Activated T-helper 17 cell treated with anti-CD3 and anti-CD28 coated beads, Interleukin-2, amount 50 U/mL, for 72 hours (primary cell): ENCODE results near the gene CORO2A. TPM values are rescaled to one million over a fixed set of nuclear protein-coding genes. Genes with fewer than 3 reads are reported as not detected.

Experiments used
- ATAC-seq: fragments of 150-1000 bp; cut with Tn5 transposase; replicated peaks from 2 replicates; pipeline ENCODE4 v1.10.0; 2021; ENCODE audit warnings: mild to moderate bottlenecking, moderate library complexity
- H3K27ac Mint-ChIP-seq: one replicate; pipeline ENCODE4 v1.8.0; 2022; ENCODE audit warnings: mixed read lengths
- H3K27me3 Mint-ChIP-seq: one replicate; pipeline ENCODE4 v1.8.0; 2022; ENCODE audit warnings: mixed read lengths
- H3K36me3 Mint-ChIP-seq: one replicate; pipeline ENCODE4 v1.8.0; 2022; ENCODE audit warnings: low read depth, mild to moderate bottlenecking, mixed read lengths
- H3K4me1 Mint-ChIP-seq: one replicate; pipeline ENCODE4 v1.8.0; 2022; ENCODE audit warnings: mixed read lengths
- H3K4me3 Mint-ChIP-seq: one replicate; pipeline ENCODE4 v1.8.0; 2022; ENCODE audit warnings: mild to moderate bottlenecking, mixed read lengths
- H3K9me3 Mint-ChIP-seq: one replicate; pipeline ENCODE4 v1.8.0; 2022; ENCODE audit warnings: mixed read lengths
- total RNA-seq, 2 donors: library from RNA; stranded (reverse); gene quantifications; one replicate each; pipeline ENCODE4 v1.2.3, GENCODE V29; 2022

The CORO2A gene
- total RNA-seq, 2 donors from 2014 or later = 9.9 to 18.2 TPM

- no peaks in the 10 kb centered on the region for H3K27me3 Mint-ChIP-seq
- H3K36me3 Mint-ChIP-seq = peaks cover 23% of the 10 kb centered on the region
Measured at GRCh38 chr9:98159790-98160189, 32.6 kb downstream of the CORO2A start.

GRCh38 chr9:98159301-98159700, 33.1 kb downstream of the CORO2A start:
- Mint-ChIP-seq H3K4me3 (no peak overlapping the region), H3K9me3 (no peaks in the 10 kb centered on the region), H3K36me3 (peaks cover 23% of the 10 kb centered on the region), H3K27me3 (no peaks in the 10 kb centered on the region), H3K4me1 (peaks cover 25% of the 10 kb centered on the region), H3K27ac (peak overlapping the region; percentile 52)
- ATAC-seq = no peak

More at GRCh38 chr9:98159790-98160189, 32.6 kb downstream of the CORO2A start:
- H3K9me3 Mint-ChIP-seq = no peaks in the 10 kb centered on the region
- peaks cover 27% of the 10 kb centered on the region for H3K4me1 Mint-ChIP-seq
- peak overlapping the region; percentile 52 for H3K27ac Mint-ChIP-seq
- H3K4me3 Mint-ChIP-seq = no peak overlapping the region
- no peak for ATAC-seq

GRCh38 chr9:98158071-98158831, 34.2 kb downstream of the CORO2A start:
- Mint-ChIP-seq H3K27me3 (no peaks in the 10 kb centered on the region), H3K9me3 (no peaks in the 10 kb centered on the region), H3K4me3 (no peak overlapping the region), H3K36me3 (peaks cover 23% of the 10 kb centered on the region), H3K4me1 (peaks cover 14% of the 10 kb centered on the region), H3K27ac (peak overlapping the region; percentile 52)
- peak; percentile 80 for ATAC-seq

GRCh38 chr9:98157372-98157771, 35.1 kb downstream of the CORO2A start:
- H3K27ac Mint-ChIP-seq = peak overlapping the region; percentile 52
- no peak for ATAC-seq
- peaks cover 23% of the 10 kb centered on the region for H3K36me3 Mint-ChIP-seq
- no peaks in the 10 kb centered on the region for H3K27me3 Mint-ChIP-seq
- H3K4me3 Mint-ChIP-seq = no peak overlapping the region
- no peaks in the 10 kb centered on the region for H3K9me3 Mint-ChIP-seq
- H3K4me1 Mint-ChIP-seq = peaks cover 14% of the 10 kb centered on the region

- Mint-ChIP-seq H3K4me1 (peaks cover 19% of the 10 kb centered on the region), H3K27ac (no peak overlapping the region), H3K27me3 (no peaks in the 10 kb centered on the region), H3K36me3 (peaks cover 23% of the 10 kb centered on the region), H3K9me3 (no peaks in the 10 kb centered on the region), H3K4me3 (no peak overlapping the region)
- no peak for ATAC-seq
Measured at GRCh38 chr9:98154678-98155077, 37.8 kb downstream of the CORO2A start.

GRCh38 chr9:98152526-98152925, 39.9 kb downstream of the CORO2A start:
- no peak for ATAC-seq
- H3K4me1 Mint-ChIP-seq = peaks cover 7% of the 10 kb centered on the region
- no peaks in the 10 kb centered on the region for H3K27me3 Mint-ChIP-seq
- no peaks in the 10 kb centered on the region for H3K9me3 Mint-ChIP-seq
- H3K27ac Mint-ChIP-seq = no peak overlapping the region
- no peak overlapping the region for H3K4me3 Mint-ChIP-seq
- peaks cover 22% of the 10 kb centered on the region for H3K36me3 Mint-ChIP-seq

- no peak for ATAC-seq
- Mint-ChIP-seq H3K9me3 (no peaks in the 10 kb centered on the region), H3K27me3 (no peaks in the 10 kb centered on the region), H3K4me3 (no peak overlapping the region), H3K36me3 (peaks cover 4% of the 10 kb centered on the region), H3K4me1 (peaks cover 7% of the 10 kb centered on the region), H3K27ac (no peak overlapping the region)
Measured at GRCh38 chr9:98150721-98151120, 41.7 kb downstream of the CORO2A start.

GRCh38 chr9:98150164-98150563, 42.3 kb downstream of the CORO2A start:
- Mint-ChIP-seq H3K4me3 (no peak overlapping the region), H3K9me3 (no peaks in the 10 kb centered on the region), H3K36me3 (no peaks in the 10 kb centered on the region), H3K4me1 (peaks cover 7% of the 10 kb centered on the region), H3K27me3 (no peaks in the 10 kb centered on the region), H3K27ac (no peak overlapping the region)
- ATAC-seq = no peak

GRCh38 chr9:98149422-98149821, 43.0 kb downstream of the CORO2A start:
- Mint-ChIP-seq H3K36me3 (no peaks in the 10 kb centered on the region), H3K9me3 (no peaks in the 10 kb centered on the region), H3K4me1 (peaks cover 7% of the 10 kb centered on the region), H3K4me3 (no peak overlapping the region), H3K27me3 (no peaks in the 10 kb centered on the region), H3K27ac (no peak overlapping the region)
- ATAC-seq = no peak

- no peak overlapping the region for H3K4me3 Mint-ChIP-seq
- H3K9me3 Mint-ChIP-seq = no peaks in the 10 kb centered on the region
- no peaks in the 10 kb centered on the region for H3K27me3 Mint-ChIP-seq
- no peak for ATAC-seq
- H3K4me1 Mint-ChIP-seq = peaks cover 7% of the 10 kb centered on the region
- no peaks in the 10 kb centered on the region for H3K36me3 Mint-ChIP-seq
- no peak overlapping the region for H3K27ac Mint-ChIP-seq
Measured at GRCh38 chr9:98148486-98148885, 44.0 kb downstream of the CORO2A start.

- Mint-ChIP-seq H3K4me3 (no peak overlapping the region), H3K4me1 (peaks cover 7% of the 10 kb centered on the region), H3K27me3 (no peaks in the 10 kb centered on the region), H3K36me3 (no peaks in the 10 kb centered on the region), H3K27ac (peak overlapping the region; percentile 1), H3K9me3 (no peaks in the 10 kb centered on the region)
- peak; percentile 45 for ATAC-seq
Measured at GRCh38 chr9:98147582-98147981, 44.9 kb downstream of the CORO2A start.

- no peaks in the 10 kb centered on the region for H3K27me3 Mint-ChIP-seq
- H3K4me1 Mint-ChIP-seq = peaks cover 7% of the 10 kb centered on the region
- H3K36me3 Mint-ChIP-seq = no peaks in the 10 kb centered on the region
- H3K4me3 Mint-ChIP-seq = no peak overlapping the region
- ATAC-seq = no peak
- peak overlapping the region; percentile 50 for H3K27ac Mint-ChIP-seq
- no peaks in the 10 kb centered on the region for H3K9me3 Mint-ChIP-seq
Measured at GRCh38 chr9:98146101-98146991, 46.1 kb downstream of the CORO2A start.

GRCh38 chr9:98144631-98145030, 47.8 kb downstream of the CORO2A start:
- H3K36me3 Mint-ChIP-seq = no peaks in the 10 kb centered on the region
- no peaks in the 10 kb centered on the region for H3K27me3 Mint-ChIP-seq
- H3K4me1 Mint-ChIP-seq = no peaks in the 10 kb centered on the region
- peak overlapping the region; percentile 11 for H3K27ac Mint-ChIP-seq
- H3K4me3 Mint-ChIP-seq = no peak overlapping the region
- H3K9me3 Mint-ChIP-seq = no peaks in the 10 kb centered on the region
- ATAC-seq = no peak

GRCh38 chr9:98144076-98144475, 48.4 kb downstream of the CORO2A start:
- Mint-ChIP-seq H3K27ac (peak overlapping the region; percentile 11), H3K27me3 (no peaks in the 10 kb centered on the region), H3K4me3 (no peak overlapping the region), H3K4me1 (no peaks in the 10 kb centered on the region), H3K9me3 (no peaks in the 10 kb centered on the region), H3K36me3 (no peaks in the 10 kb centered on the region)
- no peak for ATAC-seq
